Retina (tissue), 1 donor: ENCODE data around the gene SLC35F3.
"Not testable (repeated sequence)": the region's sequence is repeated elsewhere in the genome, so short reads cannot be mapped to it uniquely, and the experiment has no call there.

ENCODE experiments used
- DNase-seq: peaks from one replicate; pipeline ENCODE4 v3.0.0-alpha.2; 2016

SLC35F3 gene

DNA sequence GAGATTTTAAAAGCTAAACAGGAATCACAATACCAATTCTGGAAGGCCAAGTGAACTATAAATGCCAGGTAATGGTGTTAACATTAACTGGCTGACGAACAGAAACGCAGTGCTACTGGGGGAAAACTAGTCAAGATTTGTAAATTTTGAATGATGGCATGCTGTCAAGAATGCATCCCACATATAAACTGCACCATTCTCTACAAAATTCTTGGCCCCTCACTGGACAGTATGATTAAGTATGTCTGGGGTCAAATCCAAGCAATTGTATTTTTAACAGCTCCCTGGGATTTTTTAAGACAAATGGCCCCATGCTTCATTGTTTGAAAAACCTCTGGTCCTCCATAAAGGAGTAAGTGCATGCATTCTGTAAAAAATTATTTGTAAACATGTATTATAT lies 395.6 kb downstream of the SLC35F3 start:
- no peak for DNase-seq

DNA sequence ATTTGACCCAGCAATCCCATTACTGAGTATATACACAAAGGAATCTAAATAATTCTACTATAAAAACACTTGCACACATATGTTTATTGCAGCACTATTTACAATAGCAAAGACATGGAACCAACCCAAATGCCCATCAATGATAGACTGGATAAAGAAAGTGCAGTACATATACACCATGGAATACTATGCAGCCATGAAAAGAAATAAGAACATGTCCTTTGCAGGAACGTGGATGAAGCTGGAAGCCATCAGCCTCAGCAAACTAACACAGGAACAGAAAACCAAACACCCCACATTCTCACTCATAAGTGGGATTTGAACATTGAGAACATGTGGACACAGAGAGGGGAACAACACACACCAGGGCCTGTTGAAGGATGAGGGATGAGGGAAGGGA lies 397.2 kb downstream of the SLC35F3 start:
- not testable (repeated sequence) for DNase-seq

DNA sequence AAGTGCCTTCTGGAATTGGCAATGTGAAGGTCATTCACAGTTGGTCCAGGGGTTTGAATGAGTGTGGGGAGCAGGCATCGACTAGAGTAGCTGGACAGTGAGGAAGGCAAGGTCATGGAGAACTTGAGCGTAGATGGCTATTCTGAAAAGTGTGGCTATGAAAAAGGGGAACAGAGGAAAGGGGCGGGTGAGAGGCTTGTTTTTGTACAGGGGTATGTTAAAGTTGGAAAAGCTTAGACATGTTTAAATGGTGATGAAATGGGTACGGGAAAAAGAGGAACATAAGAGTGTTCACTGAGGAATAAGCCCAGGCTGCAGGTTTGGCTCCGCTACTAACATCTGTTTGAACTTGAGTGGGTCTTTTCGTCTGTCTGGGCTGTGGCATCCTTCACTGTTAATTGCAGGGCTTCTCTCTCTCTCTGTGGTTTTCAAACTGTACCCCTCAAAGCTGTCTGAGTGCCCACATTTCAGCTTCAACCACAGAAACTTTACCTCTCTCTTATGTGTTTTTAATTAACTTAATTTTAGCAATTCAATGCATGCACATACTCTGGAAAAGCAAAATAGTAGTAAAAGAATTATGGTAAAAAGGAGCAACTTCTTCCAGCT lies 398.0 kb downstream of the SLC35F3 start:
- no peak for DNase-seq

DNA sequence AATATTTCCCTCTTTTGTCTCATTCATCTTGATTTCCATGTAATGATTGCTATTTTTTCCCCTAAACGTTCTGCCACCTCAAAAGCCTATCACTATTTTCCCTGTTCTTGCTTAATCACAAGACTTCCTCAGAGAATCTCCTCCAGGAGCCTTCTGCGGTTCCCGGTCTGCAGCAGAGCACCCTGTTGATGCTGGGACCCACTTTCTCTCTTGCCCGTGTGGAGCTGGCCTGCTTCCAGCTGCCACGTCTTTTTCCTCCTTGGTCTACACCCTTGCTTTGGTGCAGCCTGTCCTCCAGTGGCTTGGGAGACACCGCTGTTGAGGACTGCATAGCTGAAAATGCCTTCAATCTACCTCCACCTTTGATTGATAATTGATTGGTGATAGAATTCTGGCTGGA lies 398.8 kb downstream of the SLC35F3 start:
- DNase-seq = no peak

DNA sequence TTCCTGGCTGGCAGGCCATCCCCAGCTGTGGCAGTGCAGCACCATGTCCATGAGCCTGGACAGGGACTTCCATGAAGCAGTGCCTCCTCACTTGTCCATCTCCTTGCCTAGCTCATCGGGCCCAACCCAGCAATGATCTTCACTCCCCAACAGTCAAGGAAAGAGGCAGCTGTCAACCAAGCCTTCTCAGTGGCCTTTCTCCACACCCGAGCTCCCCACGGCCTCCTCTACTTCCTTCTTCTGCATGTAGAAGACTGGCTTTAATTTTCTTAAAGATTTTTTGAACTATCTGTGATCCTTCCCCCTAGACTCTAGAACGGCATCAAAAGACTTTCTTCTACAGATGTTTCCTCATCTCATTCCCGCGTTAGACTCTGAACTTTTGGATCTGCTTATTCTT lies 403.2 kb downstream of the SLC35F3 start:
- no peak for DNase-seq

DNA sequence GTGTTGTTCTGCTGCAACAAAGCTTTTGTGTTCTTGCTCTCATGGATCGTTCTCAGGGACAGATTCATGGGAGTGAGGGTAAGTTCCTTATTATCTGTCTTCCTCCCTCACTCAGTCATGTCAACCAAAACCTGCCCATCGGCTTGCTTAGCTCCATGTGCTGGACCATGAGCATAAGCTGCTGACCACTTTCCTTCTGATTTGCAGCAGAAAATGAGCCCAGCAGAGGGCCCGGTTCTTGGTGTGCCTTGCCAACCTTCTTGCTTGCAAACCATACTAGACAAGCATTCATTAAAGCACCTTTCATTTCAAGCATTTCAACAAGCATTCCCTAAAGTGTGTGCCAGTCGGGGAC lies 404.7 kb downstream of the SLC35F3 start:
- no peak for DNase-seq

DNA sequence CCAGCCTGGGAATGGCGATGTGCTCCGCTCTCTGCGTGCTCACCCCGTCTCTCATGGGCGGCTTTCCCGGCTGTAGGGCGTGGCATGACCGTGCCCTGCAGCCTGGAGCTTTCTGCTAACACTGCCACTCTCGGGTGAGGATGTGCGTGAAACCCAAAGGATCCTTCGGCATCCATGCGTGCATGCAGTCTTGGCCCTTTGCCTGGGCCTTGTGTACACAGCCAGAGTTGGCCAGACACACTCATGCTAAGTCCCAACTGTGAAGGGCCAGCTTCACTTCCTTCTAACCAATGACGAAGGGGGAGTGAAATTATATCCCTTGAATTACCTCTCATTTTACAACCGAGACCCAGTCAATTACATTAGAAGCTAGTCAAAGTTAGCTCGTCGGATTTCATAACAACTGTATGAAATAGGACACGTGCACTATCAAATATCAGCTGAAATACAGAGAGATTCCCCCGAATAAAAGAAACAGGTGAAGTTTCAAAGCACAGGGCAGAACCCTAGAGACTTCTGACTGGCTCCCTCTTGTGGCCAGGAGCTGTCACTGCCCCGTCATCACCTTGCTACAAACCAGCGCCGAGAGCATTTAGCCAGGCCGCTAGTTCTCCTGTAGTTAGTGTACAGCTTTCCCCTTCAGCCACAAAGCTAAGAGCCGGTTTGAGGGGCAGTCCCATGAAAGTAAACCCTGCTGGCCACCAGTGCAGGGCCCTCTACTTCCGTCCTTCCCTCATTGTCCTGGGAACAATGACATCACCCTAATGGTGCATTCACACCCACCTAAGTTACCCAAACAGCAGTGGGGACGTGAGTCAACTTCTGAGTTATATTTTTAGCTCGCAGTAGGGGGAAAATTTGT lies 405.4 kb downstream of the SLC35F3 start:
- DNase-seq = peak; percentile 74

DNA sequence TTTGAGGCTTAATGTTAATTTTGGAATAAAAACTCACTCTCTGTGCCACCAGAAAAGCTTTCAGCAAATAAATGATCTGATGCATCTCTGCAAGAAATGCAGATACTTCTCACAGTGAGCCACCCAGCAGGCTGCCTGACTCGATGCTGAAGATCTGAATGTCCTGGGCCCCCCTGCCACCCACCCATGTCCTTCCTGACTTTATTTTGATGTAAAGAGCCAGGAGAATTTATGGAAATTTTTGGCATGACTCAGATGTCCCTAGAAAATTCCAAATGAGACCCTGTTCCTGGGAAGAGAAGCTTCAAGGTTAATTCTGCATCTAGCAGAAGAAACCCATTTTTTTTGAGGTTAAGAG lies 406.0 kb downstream of the SLC35F3 start:
- no peak for DNase-seq

DNA sequence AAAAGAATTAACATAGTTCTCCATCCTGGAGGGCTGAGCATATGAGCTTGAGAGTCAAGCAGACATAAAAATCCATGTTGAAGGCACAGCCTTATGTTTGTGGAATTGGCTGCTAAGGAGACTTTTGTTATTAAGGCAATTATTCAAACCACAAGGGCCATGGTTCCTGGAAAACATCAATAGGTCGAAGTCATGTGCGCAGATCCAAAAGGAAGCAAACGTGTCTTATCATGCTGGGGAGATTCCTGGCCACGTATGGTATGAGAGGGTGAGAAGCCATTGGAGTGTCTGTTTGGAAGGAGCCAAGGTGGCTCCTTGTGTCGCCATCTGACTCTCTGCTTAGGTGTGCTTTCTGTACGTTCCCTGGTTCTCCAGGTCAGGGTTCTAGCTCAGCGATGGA lies 406.9 kb downstream of the SLC35F3 start:
- no peak for DNase-seq

DNA sequence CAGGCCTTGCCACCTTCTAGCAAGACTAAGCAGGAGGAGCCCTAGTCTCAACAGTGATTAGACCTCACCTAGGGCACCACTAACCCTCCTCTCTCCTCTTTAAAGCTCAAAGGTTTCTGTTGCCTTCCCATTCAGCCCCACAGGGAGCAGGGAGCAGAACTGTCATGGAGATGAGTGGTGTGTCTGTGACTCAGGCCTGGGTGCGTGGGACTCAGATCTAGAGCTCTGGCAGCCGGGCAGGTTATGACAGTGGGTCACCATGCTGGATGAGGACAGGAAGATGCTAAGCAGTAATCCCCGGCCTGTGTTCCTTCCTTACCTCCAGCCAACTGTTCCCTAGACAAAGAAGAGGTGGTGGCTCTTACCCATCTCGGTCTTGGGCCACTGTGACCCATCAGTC lies 408.7 kb downstream of the SLC35F3 start:
- no peak for DNase-seq

DNA sequence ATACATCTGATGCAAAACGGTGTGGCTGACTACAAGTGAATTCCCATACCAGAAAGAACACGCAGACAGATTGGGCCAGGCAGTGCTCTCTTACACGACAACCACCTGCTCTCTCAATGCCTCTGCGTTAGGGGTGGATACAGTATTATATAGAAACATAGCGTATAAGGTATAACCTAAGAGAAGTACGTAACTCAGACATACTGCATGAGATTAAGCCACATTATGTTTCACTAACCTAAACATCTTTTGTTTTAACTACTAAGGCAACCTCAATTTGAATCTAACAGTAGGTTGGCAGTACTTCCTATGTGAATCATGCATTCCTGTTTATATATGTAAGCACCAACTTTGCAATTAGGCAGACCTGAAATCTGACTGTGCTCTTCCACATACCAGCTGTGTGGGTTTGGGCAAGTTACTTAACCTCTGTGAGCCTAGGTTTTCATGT lies 410.6 kb downstream of the SLC35F3 start:
- DNase-seq = no peak

DNA sequence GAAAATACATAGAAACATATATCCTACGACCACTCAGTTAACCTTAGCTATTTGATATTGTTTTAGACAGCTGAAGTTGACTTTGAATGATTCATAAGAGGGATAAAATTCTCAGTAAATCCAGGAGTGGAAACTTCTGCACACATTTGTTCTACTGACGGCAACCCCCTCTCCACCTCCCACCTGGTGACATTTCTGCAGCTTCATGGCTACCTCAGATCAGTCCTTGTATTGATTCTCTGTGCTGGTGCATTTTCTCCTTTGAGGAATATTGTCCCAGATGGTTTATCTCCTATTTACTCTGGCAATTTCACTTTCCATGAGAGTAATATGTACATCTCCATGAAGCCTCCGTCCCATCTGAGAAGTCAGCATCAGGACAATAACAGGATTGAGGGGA lies 411.1 kb downstream of the SLC35F3 start:
- DNase-seq = no peak

DNA sequence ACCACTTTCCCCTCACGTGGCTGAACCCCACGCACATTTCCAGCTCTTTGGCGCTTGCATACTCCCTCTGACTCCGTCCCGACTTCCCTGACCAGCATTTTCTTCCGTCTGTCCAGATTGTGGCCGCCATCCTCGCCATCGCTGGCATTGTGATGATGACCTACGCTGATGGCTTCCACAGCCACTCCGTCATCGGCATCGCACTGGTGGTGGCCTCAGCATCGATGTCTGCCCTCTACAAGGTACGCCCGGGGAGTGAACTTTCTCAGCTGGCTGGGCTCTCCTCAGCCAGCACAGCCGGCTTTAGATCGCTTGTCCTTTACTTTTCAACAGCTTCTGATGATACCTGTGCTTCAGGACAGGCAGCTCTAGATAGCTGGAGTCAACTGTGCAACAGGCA lies 412.0 kb downstream of the SLC35F3 start:
- DNase-seq = no peak

DNA sequence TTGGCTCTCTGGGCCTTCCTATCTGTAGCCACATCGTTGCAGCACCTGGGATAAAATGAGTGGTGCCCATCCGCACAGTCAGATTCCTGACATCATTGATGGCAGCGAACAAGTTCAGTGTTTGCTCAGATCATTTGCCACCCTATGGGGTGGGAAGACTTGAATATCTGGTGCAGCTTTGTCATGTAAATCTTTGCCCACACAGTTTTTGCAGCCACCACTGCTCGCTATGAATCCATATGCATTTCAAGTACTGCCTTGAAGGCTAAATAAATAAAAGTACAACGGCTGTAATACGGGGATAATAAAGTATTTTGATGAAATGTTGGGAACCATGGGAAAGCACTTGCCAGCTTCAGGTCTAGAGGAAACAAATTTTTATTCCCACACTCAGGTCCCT lies 412.5 kb downstream of the SLC35F3 start:
- DNase-seq = no peak

DNA sequence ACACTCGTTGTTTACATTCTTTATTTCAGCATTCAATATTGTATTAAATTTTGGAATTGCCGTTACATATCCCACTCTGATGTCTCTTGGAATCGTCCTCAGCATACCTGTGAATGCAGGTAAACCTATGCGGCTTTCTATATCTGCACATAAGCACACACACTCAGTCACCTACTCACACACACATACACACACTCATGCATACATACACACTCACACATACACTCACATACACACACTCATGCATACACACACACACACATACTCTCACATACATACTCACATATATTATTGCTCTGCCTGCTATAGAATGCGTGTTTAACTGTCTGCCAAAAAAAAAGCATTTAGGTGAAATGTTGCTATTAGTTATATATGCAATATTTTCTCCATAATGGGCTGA lies 415.6 kb downstream of the SLC35F3 start:
- no peak for DNase-seq

DNA sequence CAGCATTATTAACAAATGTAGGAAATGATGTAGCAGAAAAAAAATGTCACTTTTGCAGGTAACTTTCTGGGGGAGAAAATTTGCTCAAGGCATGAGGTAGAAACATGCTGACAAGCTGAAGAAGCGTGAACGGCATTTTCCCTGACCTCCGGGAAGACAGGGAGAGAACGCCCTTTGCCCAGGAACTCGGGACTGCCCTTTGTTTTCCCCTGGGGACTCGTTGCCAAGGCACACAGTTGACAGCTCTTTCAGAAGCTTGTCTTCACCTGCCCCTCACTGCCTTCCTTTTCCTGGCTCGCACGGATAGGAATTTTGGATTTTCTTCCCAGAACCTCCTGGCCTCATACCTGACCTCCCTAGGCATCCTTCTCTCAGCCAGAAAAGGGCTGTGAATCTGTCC lies 416.1 kb downstream of the SLC35F3 start:
- DNase-seq = no peak

DNA sequence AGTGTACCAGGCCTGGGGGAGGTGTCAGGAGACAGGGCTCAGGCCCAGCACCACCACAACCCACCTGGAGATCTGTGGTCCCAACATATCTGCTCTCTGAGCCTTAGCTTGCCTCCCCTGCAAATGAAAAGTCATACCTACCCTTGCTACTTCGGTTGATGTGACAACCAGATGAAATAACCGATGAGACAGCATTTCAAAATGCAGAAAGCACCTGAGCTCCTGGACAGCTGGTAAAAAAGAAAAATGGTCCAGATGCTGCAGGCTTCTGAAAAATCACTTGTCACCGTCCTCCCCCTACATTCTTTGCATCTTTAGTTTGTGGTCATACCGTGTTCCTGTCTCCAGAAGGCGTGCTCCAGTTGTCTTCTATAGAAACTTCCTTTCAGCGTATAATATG lies 416.8 kb downstream of the SLC35F3 start:
- no peak for DNase-seq

DNA sequence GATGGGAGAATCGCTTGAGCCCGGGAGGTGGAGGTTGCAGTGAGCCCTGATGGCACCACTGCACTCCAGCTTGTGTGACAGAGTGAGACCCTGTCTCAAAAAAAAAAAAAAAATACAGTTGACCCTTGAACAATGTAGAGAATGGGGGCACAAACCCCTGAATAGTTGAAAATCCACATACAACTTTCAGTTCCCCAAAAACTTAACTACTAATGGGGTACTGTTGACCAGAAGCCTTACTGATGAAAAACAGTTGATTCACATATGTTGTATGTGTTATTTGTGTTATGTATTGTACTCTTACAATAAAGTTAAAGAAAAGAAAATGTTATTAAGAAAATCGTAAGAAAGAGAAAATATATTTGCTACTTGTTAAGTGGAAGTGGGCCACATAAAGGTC lies 417.6 kb downstream of the SLC35F3 start:
- no peak for DNase-seq

DNA sequence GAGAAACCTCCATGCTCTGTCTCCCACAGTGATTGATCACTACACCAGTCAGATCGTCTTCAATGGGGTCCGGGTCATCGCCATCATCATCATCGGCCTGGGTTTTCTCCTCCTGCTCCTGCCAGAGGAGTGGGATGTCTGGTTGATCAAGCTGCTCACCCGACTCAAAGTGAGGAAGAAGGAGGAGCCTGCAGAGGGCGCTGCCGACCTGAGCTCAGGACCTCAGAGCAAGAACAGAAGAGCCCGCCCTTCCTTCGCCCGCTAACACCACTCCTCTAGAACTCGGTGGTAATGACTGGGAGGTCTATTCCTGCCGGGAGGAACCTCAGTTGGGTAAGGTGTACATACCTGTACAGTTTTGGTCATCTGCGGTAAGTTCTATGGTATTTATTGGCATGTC lies 418.5 kb downstream of the SLC35F3 start:
- DNase-seq = no peak

DNA sequence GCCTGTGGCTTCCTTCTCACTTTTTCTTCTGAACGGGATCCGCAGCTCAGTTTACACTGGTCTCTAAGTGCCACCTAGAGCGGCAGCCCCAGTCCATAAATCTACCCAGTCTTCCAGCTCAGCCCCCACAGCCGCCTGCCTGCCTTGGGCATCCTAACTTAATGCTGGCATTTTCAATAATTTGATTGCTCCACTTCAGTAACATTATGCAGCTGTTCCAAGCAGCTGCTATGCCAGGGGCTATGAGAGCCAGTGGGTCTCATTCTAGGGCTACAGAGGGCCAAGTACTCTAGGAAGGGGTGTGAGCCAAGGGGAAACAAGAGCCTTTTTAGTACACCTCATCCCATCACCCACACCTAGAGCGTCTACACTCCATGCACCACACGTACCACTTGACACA lies 420.3 kb downstream of the SLC35F3 start:
- no peak for DNase-seq

DNA sequence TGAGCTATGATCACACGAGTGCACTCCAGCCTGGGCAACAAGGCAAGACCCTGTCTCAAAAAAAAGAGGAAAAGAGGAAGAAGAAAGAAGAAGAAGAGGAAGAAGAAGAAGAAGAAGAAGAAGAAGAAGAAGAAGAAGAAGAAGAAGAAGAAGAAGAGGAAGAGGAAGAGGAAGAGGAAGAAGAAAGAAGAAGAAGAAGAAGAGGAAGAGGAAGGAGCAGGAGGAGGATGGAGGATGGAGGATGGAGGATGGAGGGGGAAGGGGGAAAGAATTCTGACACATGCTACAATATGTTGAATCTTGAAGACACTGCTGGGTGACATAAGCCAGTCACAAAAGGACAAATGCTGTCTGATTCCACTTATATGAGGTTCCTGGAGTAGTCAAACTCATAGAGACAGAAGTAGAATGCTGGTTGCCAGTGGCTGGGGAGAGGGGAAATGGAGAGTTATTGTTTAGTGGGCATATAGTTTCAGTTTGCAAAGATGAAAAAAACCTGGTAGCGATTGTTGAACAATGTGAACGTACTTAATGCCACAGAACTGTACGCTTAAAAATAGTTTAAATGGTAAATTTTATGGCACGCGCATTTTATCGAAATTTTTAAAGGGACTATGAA lies 421.5 kb downstream of the SLC35F3 start:
- no peak for DNase-seq

DNA sequence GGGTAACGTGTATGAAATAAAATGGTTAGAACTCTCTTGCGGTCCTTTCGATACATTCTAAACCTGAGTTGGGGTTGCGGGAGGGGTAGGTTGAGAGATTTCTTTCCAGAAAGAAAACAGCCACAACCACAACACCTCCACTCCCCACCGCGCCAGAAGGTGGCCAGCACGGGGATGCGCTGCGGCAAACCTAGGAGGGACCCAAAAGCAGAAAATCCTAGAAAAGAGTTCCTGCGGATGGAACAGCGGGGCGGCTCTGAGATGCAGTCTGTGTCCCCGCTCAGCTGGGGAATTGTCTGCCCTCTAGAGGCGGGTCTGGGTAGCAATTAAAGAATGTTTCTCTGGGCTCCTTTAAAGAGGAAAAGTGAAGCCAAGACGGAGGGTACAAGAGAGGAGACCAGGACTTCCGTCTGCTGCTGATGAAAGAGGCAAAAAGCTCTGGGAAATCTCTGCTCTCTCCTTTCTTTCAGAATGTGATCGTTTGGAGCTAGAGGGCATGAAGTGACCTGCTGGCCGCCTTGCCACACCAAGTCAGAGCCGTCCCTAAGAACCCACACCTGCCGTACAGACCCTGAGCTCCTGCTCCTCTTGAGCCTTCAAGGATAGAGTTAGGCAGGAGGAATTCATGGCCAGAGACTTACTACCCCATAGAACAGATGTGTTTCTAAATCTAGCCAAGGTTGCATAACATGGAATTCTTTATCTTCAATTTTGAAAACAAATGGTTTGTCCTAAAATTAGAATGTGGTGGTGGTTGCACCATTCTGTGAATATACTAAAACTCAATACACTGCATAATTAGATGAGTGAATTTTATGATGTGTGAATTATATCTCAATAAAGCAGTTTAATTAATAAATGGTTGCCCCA lies 422.3 kb downstream of the SLC35F3 start:
- peak; percentile 77 for DNase-seq

DNA sequence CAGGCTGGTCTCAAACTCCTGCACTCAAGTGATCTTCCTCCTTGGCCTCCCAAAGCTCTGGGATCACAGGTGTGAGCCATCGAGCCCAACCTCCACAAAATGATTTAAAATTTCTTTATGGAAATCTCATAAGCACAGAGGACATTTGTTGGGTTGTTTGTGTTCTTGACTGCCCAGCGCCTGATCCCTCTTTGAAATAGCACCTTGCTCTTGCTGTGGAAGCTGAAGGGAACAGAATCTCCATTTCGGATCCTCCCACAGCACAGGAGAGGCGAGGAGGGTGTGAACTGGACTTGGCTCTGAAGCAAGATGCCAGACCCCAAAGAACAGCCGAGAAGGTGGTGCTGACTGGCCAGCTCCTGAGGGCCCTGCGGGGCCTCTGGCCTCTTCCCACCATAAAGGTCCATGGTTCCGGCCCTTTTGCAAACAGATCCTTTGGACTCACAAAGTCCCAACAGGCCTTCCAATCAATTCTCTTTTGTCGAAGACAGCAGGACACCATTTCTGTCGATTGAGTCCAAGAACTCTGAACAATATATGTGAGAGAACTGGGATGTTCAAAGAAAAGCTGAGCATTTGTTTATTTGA lies 423.2 kb downstream of the SLC35F3 start:
- DNase-seq = no peak
